Mucosa of stomach (tissue), 1 donor: ENCODE data around the gene TRABD.

Experiments
- H3K27me3 ChIP-seq: one replicate; pipeline ENCODE4 v1.7.0; 2013; ENCODE audit warnings: mild to moderate bottlenecking, low read length; ENCODE audit not compliant: control insufficient read depth, insufficient read depth
- H3K36me3 ChIP-seq: one replicate; pipeline ENCODE4 v1.7.0; 2013; ENCODE audit warnings: low read length; ENCODE audit not compliant: control insufficient read depth, insufficient read depth
- H3K4me1 ChIP-seq: one replicate; pipeline ENCODE4 v1.7.0; 2013; ENCODE audit warnings: mild to moderate bottlenecking, low read length; ENCODE audit not compliant: control insufficient read depth, insufficient read depth
- H3K4me3 ChIP-seq: one replicate; pipeline ENCODE4 v1.7.0; 2013; ENCODE audit warnings: low read length
- H3K9ac ChIP-seq: one replicate; pipeline ENCODE4 v1.7.0; 2013; ENCODE audit warnings: mild to moderate bottlenecking, low read length, moderate library complexity
- H3K9me3 ChIP-seq: one replicate; pipeline ENCODE4 v1.7.0; 2013; ENCODE audit warnings: mild to moderate bottlenecking, low read length, moderate library complexity; ENCODE audit not compliant: control insufficient read depth
- donor health status: Pancreatic carcinoma.

The TRABD gene

DNA sequence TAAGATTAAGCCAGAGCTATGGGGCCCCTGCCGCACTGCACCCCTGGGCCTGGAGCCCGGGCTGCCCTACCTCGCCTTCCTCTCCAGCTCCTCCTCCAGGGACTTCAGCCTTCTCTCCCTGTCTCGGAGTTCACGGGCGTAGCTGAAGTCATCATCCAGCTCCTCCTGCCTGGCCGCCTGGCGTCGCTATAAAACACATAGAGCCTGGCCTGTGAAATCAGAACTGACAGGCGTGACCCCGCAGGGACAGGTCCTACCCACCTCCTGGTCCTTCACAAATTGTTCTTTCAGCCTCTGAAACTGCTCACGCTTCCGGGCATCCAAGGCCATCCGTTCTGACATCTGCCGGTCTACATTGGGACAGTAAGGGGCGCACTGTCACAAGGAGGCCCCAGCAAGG is 38.4 kb downstream of the TRABD start:
- peaks cover 27% of the 10 kb centered on the region for H3K36me3 ChIP-seq
- no peak overlapping the region for H3K4me3 ChIP-seq
- H3K9ac ChIP-seq: no peak overlapping the region
- no peaks in the 10 kb centered on the region for H3K27me3 ChIP-seq
- peaks cover 6% of the 10 kb centered on the region for H3K4me1 ChIP-seq
- no peaks in the 10 kb centered on the region for H3K9me3 ChIP-seq

DNA sequence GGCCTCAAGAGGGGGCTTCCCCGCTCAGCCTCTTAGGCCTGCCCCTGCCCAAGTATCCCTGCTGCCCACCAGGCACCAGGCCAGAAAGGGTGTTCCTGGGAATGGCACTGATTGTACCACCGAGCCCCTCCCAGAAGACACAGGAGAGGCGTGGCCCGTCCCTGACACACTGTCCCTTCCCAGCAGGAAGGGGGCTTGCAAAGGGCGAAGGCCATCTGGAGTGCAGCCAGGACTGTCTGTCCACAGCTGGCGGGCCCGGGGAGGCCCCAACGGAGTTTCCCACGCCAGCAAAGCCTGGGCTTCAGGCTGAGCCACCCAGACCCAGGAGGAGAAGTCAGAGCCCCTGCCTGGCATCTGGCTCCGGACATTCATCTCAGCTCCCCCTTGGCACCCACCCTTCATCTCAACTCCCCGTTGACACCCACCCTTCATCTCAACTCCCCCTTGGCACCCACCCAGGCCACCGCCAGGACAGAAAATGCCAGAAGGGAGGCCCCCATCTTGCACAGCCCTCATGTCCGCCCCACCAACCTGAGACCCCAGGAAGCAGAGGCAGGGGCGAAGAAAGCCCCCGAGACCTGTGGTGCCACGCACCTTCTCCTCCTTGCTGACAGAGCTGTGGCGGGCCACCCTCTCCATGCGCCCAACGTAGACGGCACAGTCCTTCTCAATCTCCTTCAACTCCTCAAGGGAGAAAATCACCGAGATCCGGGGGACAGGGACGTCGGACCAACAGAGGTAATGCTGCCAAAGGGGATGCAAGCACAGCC is 39.7 kb downstream of the TRABD start:
- peaks cover 24% of the 10 kb centered on the region for H3K36me3 ChIP-seq
- no peaks in the 10 kb centered on the region for H3K27me3 ChIP-seq
- H3K4me1 ChIP-seq: no peaks in the 10 kb centered on the region
- H3K9me3 ChIP-seq: no peaks in the 10 kb centered on the region
- no peak overlapping the region for H3K4me3 ChIP-seq
- H3K9ac ChIP-seq: no peak overlapping the region

DNA sequence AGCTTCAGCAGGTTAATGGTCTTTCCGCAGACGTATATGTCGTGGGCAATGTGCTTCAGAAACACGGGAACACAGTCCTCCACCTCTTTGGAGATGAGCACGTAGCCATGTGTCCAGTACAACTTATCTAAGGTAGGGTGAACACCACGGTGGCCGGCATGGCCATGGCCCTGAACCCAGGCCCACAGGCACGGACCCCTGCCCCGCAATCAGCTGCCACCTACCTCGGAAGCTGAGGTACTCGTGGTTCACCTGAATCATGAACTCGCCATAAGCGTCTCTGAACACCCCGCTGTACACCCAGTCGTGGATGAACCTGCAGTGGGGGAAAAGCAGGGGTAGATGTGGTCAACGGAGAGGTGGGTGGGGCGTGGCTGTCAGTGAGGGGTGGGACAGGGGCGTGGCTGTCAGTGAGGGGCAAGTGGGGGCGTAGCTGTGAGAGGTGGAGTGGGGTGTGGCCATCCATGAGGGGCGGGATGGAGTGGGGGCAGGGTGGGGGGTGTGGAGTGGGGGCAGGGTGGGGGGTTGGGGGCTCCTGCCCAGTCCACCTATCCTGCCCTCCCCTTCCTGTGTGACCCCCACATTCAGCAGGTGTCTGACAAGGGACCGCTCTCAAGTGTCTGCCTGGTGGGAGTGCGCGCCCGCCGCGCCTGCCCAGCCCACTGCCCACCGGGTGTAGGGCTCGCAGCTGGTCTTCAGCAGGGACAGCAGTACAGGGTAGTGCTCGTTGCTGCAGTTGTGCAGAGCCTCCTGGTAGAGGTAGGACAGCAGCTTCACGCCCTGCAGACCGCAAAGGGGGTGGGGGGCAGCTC is 40.6 kb downstream of the TRABD start:
- H3K4me3 ChIP-seq: no peak overlapping the region
- H3K36me3 ChIP-seq: peaks cover 17% of the 10 kb centered on the region
- no peaks in the 10 kb centered on the region for H3K27me3 ChIP-seq

DNA sequence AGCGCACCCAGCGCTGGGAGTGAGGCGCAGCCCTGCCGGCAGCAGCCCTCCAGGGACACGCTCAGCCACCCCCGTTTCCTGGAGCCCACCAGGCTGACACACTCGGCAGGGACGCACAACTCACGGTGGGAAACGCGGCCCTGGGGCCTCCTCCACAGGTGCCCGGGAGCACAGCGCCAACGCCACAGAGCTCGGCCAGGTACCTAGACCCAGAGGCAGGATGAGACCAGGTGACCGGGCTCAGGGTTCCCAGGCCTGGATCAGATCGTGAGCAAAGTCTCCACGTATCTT is 41.1 kb downstream of the TRABD start:
- Histone ChIP-seq H3K27me3 (no peaks in the 10 kb centered on the region), H3K4me1 (no peaks in the 10 kb centered on the region), H3K9me3 (no peaks in the 10 kb centered on the region), H3K9ac (no peak overlapping the region), H3K36me3 (peaks cover 15% of the 10 kb centered on the region), H3K4me3 (no peak overlapping the region)

More for the DNA sequence above, 40.6 kb downstream of the TRABD start:
- Histone ChIP-seq H3K9ac (no peak overlapping the region), H3K4me1 (no peaks in the 10 kb centered on the region), H3K9me3 (no peaks in the 10 kb centered on the region)

DNA sequence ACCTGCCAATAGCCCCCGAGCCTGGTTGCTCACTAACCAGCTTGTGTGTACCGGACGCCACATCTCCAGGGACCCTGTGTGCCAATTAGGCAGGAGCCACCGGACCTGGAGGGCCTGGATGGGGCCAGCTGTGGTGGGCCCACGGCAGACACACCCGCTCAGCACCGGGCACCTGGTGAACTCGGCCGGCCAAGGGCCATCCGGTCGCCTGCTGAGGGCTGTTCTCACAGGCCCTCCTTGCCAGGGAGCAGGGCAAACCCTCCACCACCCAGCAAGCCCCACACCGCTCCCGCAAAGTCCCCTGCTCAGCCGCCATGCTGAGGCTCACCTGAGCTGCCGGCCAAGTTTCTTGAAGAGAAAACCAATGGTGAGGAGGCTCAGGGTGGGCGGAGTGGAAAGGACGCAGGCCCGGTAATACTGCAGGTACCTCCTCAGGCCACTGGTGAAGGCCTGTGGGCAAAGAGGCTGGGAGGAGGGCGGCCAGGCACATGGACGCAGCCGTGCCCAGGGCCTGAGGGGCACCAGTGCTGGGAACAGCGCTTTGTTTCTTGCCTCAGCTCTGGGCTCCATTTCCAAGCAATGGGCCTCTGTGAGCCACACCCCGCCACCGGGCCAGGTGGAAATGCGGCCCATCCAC is 42.0 kb downstream of the TRABD start:
- H3K9ac ChIP-seq: no peak overlapping the region
- H3K9me3 ChIP-seq: no peaks in the 10 kb centered on the region
- no peaks in the 10 kb centered on the region for H3K4me1 ChIP-seq
- peaks cover 7% of the 10 kb centered on the region for H3K36me3 ChIP-seq
- no peaks in the 10 kb centered on the region for H3K27me3 ChIP-seq
- no peak overlapping the region for H3K4me3 ChIP-seq

DNA sequence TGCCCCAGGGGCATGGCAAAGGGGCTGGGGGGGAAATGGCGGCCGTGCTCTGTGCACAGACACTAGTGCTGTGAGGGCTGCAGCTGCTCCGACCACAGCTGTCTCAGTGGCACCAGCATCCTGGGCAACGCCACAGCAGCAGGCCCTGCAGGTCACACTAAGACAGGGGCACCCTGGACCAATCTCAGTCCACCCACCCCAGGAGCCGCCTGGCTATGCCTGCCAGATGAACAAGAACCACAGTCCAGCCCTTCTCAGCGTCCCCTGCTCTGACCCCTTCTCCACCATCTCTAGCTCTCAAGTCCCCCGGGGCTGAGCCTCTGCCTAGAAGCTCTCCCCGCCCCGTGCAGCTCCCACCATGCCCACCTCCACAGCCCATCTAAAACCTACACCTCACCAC is 42.7 kb downstream of the TRABD start:
- Histone ChIP-seq H3K36me3 (peaks cover 3% of the 10 kb centered on the region), H3K27me3 (no peaks in the 10 kb centered on the region), H3K4me3 (no peak overlapping the region), H3K9me3 (no peaks in the 10 kb centered on the region), H3K9ac (no peak overlapping the region), H3K4me1 (no peaks in the 10 kb centered on the region)

DNA sequence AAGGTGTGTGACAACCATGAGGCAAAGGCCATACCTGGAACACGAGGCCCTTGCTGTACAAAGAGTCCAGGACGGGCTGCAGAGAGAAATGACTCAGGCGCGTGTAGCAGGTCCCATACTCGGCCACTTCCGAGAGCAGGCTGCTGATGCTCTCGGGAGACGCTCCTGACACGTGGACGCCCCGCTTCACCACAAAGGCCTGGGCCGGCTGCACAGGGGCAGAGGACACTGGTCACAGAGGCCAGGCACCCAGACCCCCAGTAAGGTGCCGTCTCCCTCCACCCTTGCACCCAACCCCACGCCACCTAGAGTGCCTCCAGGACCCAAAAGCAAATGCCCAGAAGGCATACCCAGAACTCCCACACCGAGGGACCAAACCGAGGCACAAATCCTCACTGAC is 43.7 kb downstream of the TRABD start:
- Histone ChIP-seq H3K9ac (no peak overlapping the region), H3K4me3 (no peak overlapping the region), H3K4me1 (no peaks in the 10 kb centered on the region), H3K36me3 (peaks cover 3% of the 10 kb centered on the region), H3K9me3 (no peaks in the 10 kb centered on the region), H3K27me3 (no peaks in the 10 kb centered on the region)

DNA sequence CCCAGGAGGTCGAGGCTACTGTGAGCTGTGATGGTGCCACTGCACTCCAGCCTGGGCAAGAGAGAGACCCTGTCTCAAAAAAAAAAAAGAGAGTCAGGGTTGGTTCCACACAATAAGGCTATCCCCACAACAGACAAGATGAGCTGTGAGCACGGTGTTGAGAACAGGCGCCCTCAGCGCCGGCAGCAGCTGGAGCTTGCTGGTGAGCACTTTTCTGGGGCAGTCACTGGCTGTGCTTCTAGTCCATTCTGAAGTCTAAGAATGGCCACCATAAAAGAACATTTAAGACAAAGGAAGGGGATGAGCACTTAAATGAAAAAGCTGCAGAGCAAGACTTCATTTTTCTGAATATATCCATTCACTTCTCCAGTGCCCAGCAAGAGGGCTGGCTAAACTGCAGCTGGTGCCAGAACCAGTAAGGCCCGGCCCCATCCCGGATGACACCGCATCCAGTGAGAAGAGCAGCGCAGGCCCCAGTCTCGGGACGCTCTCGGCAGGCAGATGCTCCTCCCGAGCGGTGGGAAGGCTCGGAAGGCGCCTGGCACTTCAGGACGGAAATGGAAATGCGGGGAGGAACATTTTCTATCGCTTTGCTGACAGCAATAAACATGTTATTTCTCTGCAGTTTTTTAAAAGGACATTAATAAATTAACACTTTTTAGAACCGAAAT is 46.9 kb downstream of the TRABD start:
- H3K27me3 ChIP-seq: no peaks in the 10 kb centered on the region

DNA sequence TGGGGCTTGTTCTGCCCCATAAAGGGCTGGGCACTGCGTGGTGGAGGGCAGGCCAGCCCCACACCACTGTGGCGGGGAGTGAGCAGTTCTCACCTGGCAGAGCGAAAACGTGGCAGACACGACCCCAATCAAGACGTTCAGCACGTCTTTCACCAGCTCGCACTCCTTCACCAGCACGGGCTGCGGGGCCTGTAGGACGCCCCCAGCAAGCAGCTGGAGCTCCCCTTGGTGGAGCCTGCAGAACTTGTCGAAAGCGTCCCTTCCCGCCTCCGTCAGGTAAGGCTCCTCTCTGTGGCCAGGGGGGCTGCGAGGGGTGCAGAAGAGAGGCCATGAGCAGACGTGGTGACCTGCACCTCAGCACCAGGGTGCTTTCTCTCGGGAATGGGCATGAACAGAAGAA is 47.5 kb downstream of the TRABD start:
- no peaks in the 10 kb centered on the region for H3K4me1 ChIP-seq
- H3K9ac ChIP-seq: no peak overlapping the region
- no peak overlapping the region for H3K4me3 ChIP-seq
- H3K9me3 ChIP-seq: no peaks in the 10 kb centered on the region
- no peaks in the 10 kb centered on the region for H3K27me3 ChIP-seq
- no peaks in the 10 kb centered on the region for H3K36me3 ChIP-seq

More for the DNA sequence above, 46.9 kb downstream of the TRABD start:
- no peaks in the 10 kb centered on the region for H3K9me3 ChIP-seq
- H3K36me3 ChIP-seq: no peaks in the 10 kb centered on the region
- no peak overlapping the region for H3K4me3 ChIP-seq
- H3K4me1 ChIP-seq: no peaks in the 10 kb centered on the region
- no peak overlapping the region for H3K9ac ChIP-seq

DNA sequence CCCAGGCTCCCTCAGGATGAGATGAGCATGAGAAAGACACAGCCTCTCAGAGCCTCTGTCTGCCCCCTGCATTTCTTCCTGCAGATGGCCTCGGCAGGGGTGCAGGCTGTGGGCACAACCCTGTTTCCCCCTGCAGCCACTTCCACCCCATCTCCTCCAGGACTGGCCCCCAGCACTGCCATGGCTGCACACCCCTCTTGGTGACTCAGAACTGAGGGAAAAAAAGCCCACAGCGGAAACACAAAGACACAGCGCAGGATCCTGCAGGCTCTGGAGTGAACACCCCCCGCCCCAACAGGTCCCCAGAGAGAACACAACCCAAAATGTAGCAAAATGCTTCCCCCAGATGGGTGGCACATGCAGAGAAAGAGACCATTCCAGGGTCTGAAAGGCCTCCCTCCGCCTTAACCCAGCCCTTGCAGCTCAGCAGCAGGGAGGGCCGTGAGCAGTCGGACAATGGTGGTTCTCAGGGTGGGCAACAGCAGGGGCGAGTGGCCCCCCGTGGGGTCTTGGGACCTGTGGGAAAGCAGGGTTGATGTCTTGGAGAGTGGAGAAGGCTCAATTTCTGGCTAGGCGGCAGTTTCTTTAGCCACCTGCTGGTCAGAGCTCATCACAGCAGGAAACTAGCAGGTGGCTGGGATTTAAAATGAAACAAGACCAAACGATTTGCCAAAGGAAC is 51.2 kb downstream of the TRABD start:
- Histone ChIP-seq H3K9me3 (no peaks in the 10 kb centered on the region), H3K27me3 (no peaks in the 10 kb centered on the region), H3K9ac (no peak overlapping the region), H3K36me3 (no peaks in the 10 kb centered on the region), H3K4me1 (peaks cover 4% of the 10 kb centered on the region), H3K4me3 (no peak overlapping the region)

DNA sequence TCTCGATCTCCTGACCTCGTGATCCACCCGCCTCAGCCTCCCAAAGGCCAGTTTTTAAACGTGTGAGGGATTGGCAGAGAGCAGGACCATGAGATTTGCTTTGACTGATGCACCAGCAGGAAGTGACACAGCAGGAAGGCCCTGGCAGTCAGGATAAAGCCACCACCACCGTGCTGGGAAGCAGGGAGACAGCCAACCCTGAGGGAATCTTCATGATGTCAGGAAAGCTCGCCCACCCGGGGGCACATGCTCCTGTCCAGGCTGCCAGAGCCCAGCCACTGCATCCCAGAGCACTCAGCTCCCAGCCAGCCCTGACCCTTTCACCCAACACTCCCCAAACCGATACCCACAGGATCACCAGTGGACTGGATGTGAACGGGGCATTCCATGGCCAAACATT is 53.0 kb downstream of the TRABD start:
- Histone ChIP-seq H3K4me3 (no peak overlapping the region), H3K9me3 (no peaks in the 10 kb centered on the region), H3K9ac (no peak overlapping the region), H3K27me3 (no peaks in the 10 kb centered on the region), H3K4me1 (peaks cover 16% of the 10 kb centered on the region), H3K36me3 (no peaks in the 10 kb centered on the region)
